Uterus (tissue), 2 donors: Measurements from ENCODE around the gene SMTN.
"Not testable (repeated sequence)": the region's sequence is repeated elsewhere in the genome, so short reads cannot be mapped to it uniquely, and the experiment has no call there.

Experiments used
- POLR2A ChIP-seq, 2 donors: fragments of 450-650 bp; IDR thresholded peaks; one replicate each; pipeline ENCODE4 v1.6.1; 2016; ENCODE audit warnings: antibody characterized with exemption in 2 of 2, mild to moderate bottlenecking in 1 of 2, moderate library complexity in 1 of 2
- TF ChIP-seq, protein P1 (sequence below), 4 experiments: fragments of 200-600 bp in 2 of 4; fragments of 450-650 bp in 2 of 4; sonication (generic) in 2 of 4; IDR thresholded peaks; one replicate each; pipeline ENCODE4 v1.5.1; 2016 to 2019; ENCODE audit warnings: antibody characterized with exemption in 4 of 4, mild to moderate bottlenecking in 2 of 4, moderate library complexity in 1 of 4

DNA sequence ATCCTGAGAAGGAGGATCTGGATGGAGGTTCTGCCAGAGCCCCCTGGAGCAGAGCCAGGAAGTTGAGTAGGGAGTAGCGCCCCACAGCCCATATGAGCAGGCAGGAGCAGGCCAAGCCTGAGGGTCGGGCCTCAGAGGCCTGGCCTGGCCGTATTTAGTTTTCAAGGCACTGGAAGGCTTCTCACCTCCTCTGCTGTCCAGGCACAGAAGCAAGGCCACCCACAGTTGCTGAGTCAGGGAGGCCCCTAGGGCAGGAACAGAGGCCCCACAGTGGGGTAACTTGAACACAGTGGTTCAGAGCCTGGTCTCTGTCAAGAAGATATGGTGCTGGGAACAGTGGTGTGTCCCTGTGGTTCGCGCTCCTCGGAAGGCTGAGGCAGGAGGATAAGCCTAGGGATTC lies 21.5 kb upstream of the SMTN start:
- TF ChIP-seq, protein P1, sequence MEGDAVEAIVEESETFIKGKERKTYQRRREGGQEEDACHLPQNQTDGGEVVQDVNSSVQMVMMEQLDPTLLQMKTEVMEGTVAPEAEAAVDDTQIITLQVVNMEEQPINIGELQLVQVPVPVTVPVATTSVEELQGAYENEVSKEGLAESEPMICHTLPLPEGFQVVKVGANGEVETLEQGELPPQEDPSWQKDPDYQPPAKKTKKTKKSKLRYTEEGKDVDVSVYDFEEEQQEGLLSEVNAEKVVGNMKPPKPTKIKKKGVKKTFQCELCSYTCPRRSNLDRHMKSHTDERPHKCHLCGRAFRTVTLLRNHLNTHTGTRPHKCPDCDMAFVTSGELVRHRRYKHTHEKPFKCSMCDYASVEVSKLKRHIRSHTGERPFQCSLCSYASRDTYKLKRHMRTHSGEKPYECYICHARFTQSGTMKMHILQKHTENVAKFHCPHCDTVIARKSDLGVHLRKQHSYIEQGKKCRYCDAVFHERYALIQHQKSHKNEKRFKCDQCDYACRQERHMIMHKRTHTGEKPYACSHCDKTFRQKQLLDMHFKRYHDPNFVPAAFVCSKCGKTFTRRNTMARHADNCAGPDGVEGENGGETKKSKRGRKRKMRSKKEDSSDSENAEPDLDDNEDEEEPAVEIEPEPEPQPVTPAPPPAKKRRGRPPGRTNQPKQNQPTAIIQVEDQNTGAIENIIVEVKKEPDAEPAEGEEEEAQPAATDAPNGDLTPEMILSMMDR (IDR thresholded peaks at IDR 0.05): not testable (repeated sequence)
- TF ChIP-seq POLR2A (IDR thresholded peaks at IDR 0.05): not testable (repeated sequence)
